K562 (cell line): ENCODE measurements around the gene CLIC1. TPM values are rescaled to one million over a fixed set of nuclear protein-coding genes. Genes with fewer than 3 reads are reported as not detected.

Source experiments
- ETV5 ChIP-seq: sonication (generic); formaldehyde crosslinking; IDR thresholded peaks from 2 replicates; pipeline ENCODE4 v1.4.0; 2020; ENCODE audit warnings: low read depth, mild to moderate bottlenecking, missing genetic modification reagents
- GTF2F1 ChIP-seq: IDR thresholded peaks from 2 replicates; pipeline ENCODE4 v1.6.1; 2011; ENCODE audit warnings: low read depth, low read length, improper control_type of control experiment
- PCBP1 ChIP-seq: fragments of 200-400 bp; formaldehyde crosslinking; IDR thresholded peaks from 2 replicates; pipeline ENCODE4 v1.6.1; 2018; ENCODE audit warnings: mild to moderate bottlenecking, low read depth, low read length; ENCODE audit not compliant: poor library complexity, severe bottlenecking
- PHF20 ChIP-seq: fragments of 450-650 bp; IDR thresholded peaks from 2 replicates; pipeline ENCODE4 v1.6.1; 2018; ENCODE audit not compliant: partially characterized antibody
- POLR2B ChIP-seq: fragments of 450-650 bp; IDR thresholded peaks from 2 replicates; pipeline ENCODE4 v1.6.1; 2018; ENCODE audit warnings: low read depth; ENCODE audit not compliant: partially characterized antibody
- TAF7 ChIP-seq: fragments of 450-650 bp; IDR thresholded peaks from 2 replicates; pipeline ENCODE4 v1.6.1; 2016; ENCODE audit warnings: missing genetic modification characterization, missing compliant biosample characterization
- ZBTB1 ChIP-seq: sonication (generic); formaldehyde crosslinking; IDR thresholded peaks from 2 replicates; pipeline ENCODE4 v1.8.1; 2023; ENCODE audit warnings: missing genetic modification reagents, low read depth, mild to moderate bottlenecking, borderline replicate concordance
- polyA plus RNA-seq, 8 experiments: library from polyadenylated mRNA; depleted of rRNA in 4 of 8; stranded (reverse) in 5 of 8; unstranded in 3 of 8; fragments of >200 nt; fragmentation: Nextera tagmentation in 2 of 8; fragmentation: Illumina TruSeq in 1 of 8; extraction: Ambion mirVana in 2 of 8; extraction: Trizol in 1 of 8; gene quantifications; 2 replicates each; pipeline versions ENCODE4 v1.2.1 to v1.2.3, GENCODE V29; 2011 to 2014; ENCODE audit warnings: inconsistent platforms in 1 of 8, missing spikeins in 1 of 8
- total RNA-seq, 7 experiments: library from RNA; depleted of rRNA in 6 of 7; stranded (reverse); fragments of >200 nt in 6 of 7; fragmentation: Illumina TruSeq in 2 of 7; extraction: Trizol in 2 of 7; gene quantifications; 2 replicates each; pipeline versions ENCODE4 v1.2.1 to v1.2.3, GENCODE V29; 2011 to 2021; ENCODE audit warnings: low replicate concordance in 1 of 7
- TF ChIP-seq, protein P1 (sequence below): fragments of 450-650 bp; IDR thresholded peaks from 2 replicates; pipeline ENCODE4 v1.6.1; 2016; ENCODE audit warnings: low read depth
- TF ChIP-seq, protein P2 (sequence below): fragments of 250-450 bp; sonication (Bioruptor Pico); IDR thresholded peaks from 2 replicates; pipeline ENCODE4 v1.4.0; 2020

The CLIC1 gene
- total and polyA plus RNA-seq, 9 of the 15 experiments (the other 6 are each of a cell fraction or from before 2014, with no cell fraction given) = 1,267 to 2,419 (median 1,808) TPM

DNA sequence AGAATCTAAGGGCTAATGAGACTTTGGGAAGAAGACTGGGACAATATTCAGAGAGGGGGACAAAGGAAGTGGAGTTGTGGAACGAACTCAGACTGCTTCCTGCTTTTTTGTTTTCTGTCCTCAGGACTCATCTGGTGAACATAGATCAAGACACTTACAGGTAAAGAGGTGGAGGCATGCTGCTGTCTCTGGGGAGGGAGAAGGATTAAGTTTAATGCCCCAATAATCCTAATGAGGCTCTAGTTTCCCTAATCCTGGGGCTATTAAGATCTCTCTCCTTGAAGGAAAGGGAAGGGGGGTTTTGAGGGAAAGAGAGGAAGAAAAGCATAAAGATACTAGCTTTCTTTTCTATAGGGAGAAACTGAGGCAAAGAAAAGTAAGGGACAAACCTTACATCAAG, 8.1 kb upstream of the CLIC1 start (continued):
- TF ChIP-seq POLR2B (peak; percentile 17), PCBP1 (no peak), ZBTB1 (CRISPR knock-in tag) (0 out of 2 replicates have a peak, but pooled peaks have one; percentile 24), PHF20 (no peak), ETV5 (CRISPR knock-in tag) (0 out of 2 replicates have a peak, but pooled peaks have one; percentile 13), TAF7 (tag) (no peak), GTF2F1 (no peak)
- TF ChIP-seq, protein P1, sequence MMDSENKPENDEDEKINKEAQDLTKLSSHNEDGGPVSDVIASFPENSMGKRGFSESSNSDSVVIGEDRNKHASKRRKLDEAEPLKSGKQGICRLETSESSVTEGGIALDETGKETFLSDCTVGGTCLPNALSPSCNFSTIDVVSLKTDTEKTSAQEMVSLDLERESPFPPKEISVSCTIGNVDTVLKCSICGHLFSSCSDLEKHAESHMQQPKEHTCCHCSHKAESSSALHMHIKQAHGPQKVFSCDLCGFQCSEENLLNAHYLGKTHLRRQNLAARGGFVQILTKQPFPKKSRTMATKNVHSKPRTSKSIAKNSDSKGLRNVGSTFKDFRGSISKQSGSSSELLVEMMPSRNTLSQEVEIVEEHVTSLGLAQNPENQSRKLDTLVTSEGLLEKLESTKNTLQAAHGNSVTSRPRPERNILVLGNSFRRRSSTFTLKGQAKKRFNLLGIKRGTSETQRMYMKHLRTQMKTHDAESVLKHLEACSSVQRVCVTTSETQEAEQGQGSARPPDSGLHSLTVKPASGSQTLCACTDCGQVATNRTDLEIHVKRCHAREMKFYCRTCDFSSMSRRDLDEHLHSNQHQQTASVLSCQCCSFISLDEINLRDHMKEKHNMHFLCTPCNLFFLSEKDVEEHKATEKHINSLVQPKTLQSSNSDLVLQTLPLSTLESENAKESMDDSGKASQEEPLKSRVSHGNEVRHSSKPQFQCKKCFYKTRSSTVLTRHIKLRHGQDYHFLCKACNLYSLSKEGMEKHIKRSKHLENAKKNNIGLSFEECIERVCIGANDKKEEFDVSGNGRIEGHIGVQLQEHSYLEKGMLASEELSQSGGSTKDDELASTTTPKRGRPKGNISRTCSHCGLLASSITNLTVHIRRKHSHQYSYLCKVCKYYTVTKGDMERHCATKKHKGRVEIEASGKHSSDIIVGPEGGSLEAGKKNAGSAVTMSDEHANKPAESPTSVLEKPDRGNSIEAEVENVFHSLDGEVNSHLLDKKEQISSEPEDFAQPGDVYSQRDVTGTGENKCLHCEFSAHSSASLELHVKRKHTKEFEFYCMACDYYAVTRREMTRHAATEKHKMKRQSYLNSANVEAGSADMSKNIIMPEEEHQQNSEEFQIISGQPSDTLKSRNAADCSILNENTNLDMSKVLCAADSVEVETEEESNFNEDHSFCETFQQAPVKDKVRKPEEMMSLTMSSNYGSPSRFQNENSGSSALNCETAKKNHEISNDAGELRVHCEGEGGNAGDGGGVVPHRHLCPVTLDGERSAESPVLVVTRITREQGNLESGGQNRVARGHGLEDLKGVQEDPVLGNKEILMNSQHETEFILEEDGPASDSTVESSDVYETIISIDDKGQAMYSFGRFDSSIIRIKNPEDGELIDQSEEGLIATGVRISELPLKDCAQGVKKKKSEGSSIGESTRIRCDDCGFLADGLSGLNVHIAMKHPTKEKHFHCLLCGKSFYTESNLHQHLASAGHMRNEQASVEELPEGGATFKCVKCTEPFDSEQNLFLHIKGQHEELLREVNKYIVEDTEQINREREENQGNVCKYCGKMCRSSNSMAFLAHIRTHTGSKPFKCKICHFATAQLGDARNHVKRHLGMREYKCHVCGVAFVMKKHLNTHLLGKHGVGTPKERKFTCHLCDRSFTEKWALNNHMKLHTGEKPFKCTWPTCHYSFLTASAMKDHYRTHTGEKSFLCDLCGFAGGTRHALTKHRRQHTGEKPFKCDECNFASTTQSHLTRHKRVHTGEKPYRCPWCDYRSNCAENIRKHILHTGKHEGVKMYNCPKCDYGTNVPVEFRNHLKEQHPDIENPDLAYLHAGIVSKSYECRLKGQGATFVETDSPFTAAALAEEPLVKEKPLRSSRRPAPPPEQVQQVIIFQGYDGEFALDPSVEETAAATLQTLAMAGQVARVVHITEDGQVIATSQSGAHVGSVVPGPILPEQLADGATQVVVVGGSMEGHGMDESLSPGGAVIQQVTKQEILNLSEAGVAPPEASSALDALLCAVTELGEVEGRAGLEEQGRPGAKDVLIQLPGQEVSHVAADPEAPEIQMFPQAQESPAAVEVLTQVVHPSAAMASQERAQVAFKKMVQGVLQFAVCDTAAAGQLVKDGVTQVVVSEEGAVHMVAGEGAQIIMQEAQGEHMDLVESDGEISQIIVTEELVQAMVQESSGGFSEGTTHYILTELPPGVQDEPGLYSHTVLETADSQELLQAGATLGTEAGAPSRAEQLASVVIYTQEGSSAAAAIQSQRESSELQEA = no peak
- TF ChIP-seq, protein P2, sequence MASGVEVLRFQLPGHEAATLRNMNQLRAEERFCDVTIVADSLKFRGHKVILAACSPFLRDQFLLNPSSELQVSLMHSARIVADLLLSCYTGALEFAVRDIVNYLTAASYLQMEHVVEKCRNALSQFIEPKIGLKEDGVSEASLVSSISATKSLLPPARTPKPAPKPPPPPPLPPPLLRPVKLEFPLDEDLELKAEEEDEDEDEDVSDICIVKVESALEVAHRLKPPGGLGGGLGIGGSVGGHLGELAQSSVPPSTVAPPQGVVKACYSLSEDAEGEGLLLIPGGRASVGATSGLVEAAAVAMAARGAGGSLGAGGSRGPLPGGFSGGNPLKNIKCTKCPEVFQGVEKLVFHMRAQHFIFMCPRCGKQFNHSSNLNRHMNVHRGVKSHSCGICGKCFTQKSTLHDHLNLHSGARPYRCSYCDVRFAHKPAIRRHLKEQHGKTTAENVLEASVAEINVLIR (CRISPR knock-in tag) = no peak
